MM.1S (cell line): ENCODE data around the gene ERBIN.
A peak's percentile ranks its signal among the peaks of the same experiment; 100 is the strongest.

Experiments
- DNase-seq: peaks from one replicate; pipeline ENCODE4 v3.0.0-alpha.2; 2015
- H2AFZ ChIP-seq: fragments of 300-600 bp; sonication (generic); 2 replicates; pipeline ENCODE4 v1.6.0; 2016; ENCODE audit warnings: antibody characterized with exemption, low read length
- H3F3A ChIP-seq: fragments of 300-600 bp; sonication (generic); 2 replicates; pipeline ENCODE4 v1.6.1; 2016; ENCODE audit warnings: mild to moderate bottlenecking, antibody characterized with exemption, low read length, moderate library complexity, mixed read lengths; ENCODE audit not compliant: insufficient read depth
- H3K27ac ChIP-seq: fragments of 300-600 bp; sonication (generic); 2 replicates; pipeline ENCODE4 v1.5.1; 2016; ENCODE audit warnings: mild to moderate bottlenecking, low read length
- H3K27me3 ChIP-seq: fragments of 300-600 bp; sonication (generic); replicated peaks from 2 replicates; pipeline ENCODE4 v1.6.0; 2016; ENCODE audit warnings: low read length; ENCODE audit not compliant: insufficient read depth
- H3K36me3 ChIP-seq: fragments of 300-600 bp; sonication (generic); replicated peaks from 2 replicates; pipeline ENCODE4 v1.6.1; 2016; ENCODE audit warnings: mild to moderate bottlenecking, low read length, mixed read lengths; ENCODE audit not compliant: insufficient read depth
- H3K4me1 ChIP-seq: fragments of 300-600 bp; sonication (generic); 2 replicates; pipeline ENCODE4 v1.6.1; 2016; ENCODE audit warnings: low read length, mixed read lengths
- H3K4me2 ChIP-seq: fragments of 300-600 bp; sonication (generic); 2 replicates; pipeline ENCODE4 v1.6.0; 2016; ENCODE audit warnings: low read depth, low read length
- H3K4me3 ChIP-seq: fragments of 300-600 bp; sonication (generic); 2 replicates; pipeline ENCODE4 v1.5.1; 2016; ENCODE audit warnings: low read length, mixed read lengths
- H3K79me2 ChIP-seq: fragments of 300-600 bp; sonication (generic); 2 replicates; pipeline ENCODE4 v1.6.1; 2016; ENCODE audit warnings: mixed run types, low read length, mixed read lengths
- H3K9ac ChIP-seq: fragments of 300-600 bp; sonication (generic); 2 replicates; pipeline ENCODE4 v1.6.1; 2016; ENCODE audit warnings: low read length, mixed read lengths
- H3K9me2 ChIP-seq: fragments of 300-600 bp; sonication (generic); replicated peaks from 2 replicates; pipeline ENCODE4 v1.6.1; 2016; ENCODE audit warnings: mild to moderate bottlenecking, low read length, mixed read lengths; ENCODE audit not compliant: insufficient read depth
- H3K9me3 ChIP-seq: fragments of 300-600 bp; sonication (generic); replicated peaks from 2 replicates; pipeline ENCODE4 v1.6.1; 2016; ENCODE audit warnings: mild to moderate bottlenecking, low read length, mixed read lengths; ENCODE audit not compliant: insufficient read depth
- H4K20me1 ChIP-seq: fragments of 300-600 bp; sonication (generic); 2 replicates; pipeline ENCODE4 v1.6.1; 2016; ENCODE audit warnings: mild to moderate bottlenecking, low read length, moderate library complexity, mixed read lengths; ENCODE audit not compliant: insufficient read depth
- EZH2 ChIP-seq: fragments of 300-600 bp; sonication (generic); optimal IDR thresholded peaks from 2 replicates; pipeline ENCODE3; 2017; ENCODE audit warnings: low read depth, mild to moderate bottlenecking, antibody characterized with exemption, low read length, mixed read lengths
- EZH2phosphoT487 ChIP-seq: fragments of 300-600 bp; sonication (generic); IDR thresholded peaks from 2 replicates; pipeline ENCODE4 v1.6.1; 2018; ENCODE audit warnings: antibody characterized with exemption, low read length
- TF ChIP-seq, protein P1 (sequence below): fragments of 300-600 bp; sonication (generic); IDR thresholded peaks from 2 replicates; pipeline ENCODE4 v1.5.1; 2016; ENCODE audit warnings: antibody characterized with exemption, low read length, mixed read lengths

The ERBIN gene

DNA sequence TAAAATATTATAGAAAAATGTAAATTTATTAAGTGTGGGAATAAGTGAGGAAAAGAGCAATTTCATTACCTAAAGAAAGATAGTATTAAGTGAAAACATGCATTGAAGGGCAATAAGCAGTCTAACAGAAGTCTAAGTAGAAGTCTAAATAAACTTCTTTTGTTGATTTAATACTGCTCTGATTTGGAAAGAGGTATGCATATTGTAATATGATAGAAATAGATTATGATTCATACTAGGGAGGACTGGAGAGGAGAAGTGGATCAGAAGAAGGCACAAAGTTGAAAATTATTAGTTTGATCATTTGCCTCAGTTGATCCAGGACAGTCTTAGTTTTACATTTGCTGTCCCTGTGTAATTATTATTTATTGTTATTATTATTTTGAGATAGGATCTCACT is 6.6 kb upstream of the ERBIN start:
- Histone ChIP-seq H3K27ac (no peak overlapping the region), H3K79me2 (no peaks in the 10 kb centered on the region), H3K9ac (no peak overlapping the region), H3K36me3 (no peaks in the 10 kb centered on the region), H3K4me2 (no peak overlapping the region), H3K27me3 (0 out of 2 replicates have a peak, but pooled peaks cover 6% of the 10 kb centered on the region), H3F3A (peaks cover 7% of the 10 kb centered on the region), H3K4me1 (peaks cover 9% of the 10 kb centered on the region; the same call in 1 of the 2 replicates), H3K4me3 (no peak overlapping the region), H2AFZ (no peak overlapping the region), H3K9me3 (no peaks in the 10 kb centered on the region), H3K9me2 (no peaks in the 10 kb centered on the region), H4K20me1 (no peaks in the 10 kb centered on the region)
- TF ChIP-seq EZH2phosphoT487 (no peak), EZH2 (no peak)
- TF ChIP-seq, protein P1, sequence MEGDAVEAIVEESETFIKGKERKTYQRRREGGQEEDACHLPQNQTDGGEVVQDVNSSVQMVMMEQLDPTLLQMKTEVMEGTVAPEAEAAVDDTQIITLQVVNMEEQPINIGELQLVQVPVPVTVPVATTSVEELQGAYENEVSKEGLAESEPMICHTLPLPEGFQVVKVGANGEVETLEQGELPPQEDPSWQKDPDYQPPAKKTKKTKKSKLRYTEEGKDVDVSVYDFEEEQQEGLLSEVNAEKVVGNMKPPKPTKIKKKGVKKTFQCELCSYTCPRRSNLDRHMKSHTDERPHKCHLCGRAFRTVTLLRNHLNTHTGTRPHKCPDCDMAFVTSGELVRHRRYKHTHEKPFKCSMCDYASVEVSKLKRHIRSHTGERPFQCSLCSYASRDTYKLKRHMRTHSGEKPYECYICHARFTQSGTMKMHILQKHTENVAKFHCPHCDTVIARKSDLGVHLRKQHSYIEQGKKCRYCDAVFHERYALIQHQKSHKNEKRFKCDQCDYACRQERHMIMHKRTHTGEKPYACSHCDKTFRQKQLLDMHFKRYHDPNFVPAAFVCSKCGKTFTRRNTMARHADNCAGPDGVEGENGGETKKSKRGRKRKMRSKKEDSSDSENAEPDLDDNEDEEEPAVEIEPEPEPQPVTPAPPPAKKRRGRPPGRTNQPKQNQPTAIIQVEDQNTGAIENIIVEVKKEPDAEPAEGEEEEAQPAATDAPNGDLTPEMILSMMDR: no peak
- no peak for DNase-seq

DNA sequence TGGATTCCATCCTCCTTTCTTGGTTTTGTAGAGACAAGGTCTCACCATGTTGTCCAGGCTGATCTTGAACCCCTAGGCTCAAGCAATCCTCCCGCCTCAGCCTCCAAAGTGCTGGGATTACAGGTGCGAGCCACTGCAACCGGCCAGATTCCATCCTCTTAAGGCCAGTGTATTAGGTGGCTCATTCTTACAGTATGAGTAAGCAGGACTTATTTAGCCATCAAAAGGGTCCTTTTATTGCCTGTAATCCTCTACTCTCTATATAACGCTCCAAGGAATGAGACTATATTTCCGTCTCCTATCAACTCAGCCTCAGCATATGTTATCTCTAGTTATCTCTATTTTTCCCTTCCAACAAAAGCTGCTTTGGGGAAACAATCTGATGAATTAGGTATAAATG is 3.0 kb upstream of the ERBIN start:
- TF ChIP-seq EZH2phosphoT487 (no peak), EZH2 (no peak)
- TF ChIP-seq, protein P1: no peak
- no peaks in the 10 kb centered on the region for H3K9me3 ChIP-seq
- 0 out of 2 replicates have a peak, but pooled peaks cover 6% of the 10 kb centered on the region for H3K27me3 ChIP-seq
- H2AFZ ChIP-seq: no peak overlapping the region
- H4K20me1 ChIP-seq: no peaks in the 10 kb centered on the region
- H3K27ac ChIP-seq: no peak overlapping the region
- no peak overlapping the region for H3K4me3 ChIP-seq
- no peak for DNase-seq
- H3K9ac ChIP-seq: no peak overlapping the region
- no peaks in the 10 kb centered on the region for H3K36me3 ChIP-seq
- H3F3A ChIP-seq: peaks cover 27% of the 10 kb centered on the region
- no peaks in the 10 kb centered on the region for H3K9me2 ChIP-seq
- peaks cover 9% of the 10 kb centered on the region; the same call in 1 of the 2 replicates for H3K4me1 ChIP-seq
- H3K79me2 ChIP-seq: peaks cover 21% of the 10 kb centered on the region
- H3K4me2 ChIP-seq: no peak overlapping the region

DNA sequence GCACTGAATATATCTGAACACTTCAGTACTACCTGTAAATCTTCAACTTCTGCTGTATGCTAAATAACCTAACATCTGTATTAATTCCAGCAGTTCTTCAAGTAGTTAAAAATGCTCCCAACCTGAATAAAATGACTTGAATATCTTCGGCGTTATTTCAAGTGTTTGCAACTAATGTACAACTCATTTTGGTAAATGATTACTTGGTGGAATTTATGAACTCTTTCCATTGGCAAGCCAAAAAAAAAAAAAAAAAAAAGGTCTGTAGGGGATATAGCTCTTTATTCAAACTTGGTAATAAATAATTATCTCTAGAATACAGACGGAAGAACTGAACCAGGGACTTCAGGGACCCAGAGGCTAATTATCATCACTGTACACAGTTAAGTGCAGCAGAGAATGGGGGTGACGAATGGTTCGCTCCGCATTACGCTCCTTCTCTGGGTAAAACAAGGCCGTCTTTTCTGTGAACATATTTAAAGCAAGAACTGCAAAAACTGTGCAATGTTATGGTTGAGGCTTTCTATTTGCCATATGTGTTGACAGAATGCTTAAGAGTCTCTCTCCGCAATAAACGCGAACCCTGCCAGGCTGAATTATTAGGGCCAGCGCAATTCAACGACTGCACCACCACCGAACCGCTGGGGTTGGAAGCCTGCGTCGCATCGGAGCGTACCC is 1.9 kb upstream of the ERBIN start:
- Histone ChIP-seq H3K4me3 (peak overlapping the region; percentile 80), H3K36me3 (no peaks in the 10 kb centered on the region), H2AFZ (peak overlapping the region; percentile 89), H3K27ac (peak overlapping the region; percentile 89; the same call in 1 of the 2 replicates), H3K9me2 (no peaks in the 10 kb centered on the region), H3K79me2 (peaks cover 32% of the 10 kb centered on the region), H3K4me1 (peaks cover 12% of the 10 kb centered on the region), H3K27me3 (0 out of 2 replicates have a peak, but pooled peaks cover 6% of the 10 kb centered on the region), H3K4me2 (peak overlapping the region; percentile 89), H3K9ac (peak overlapping the region; percentile 81), H3K9me3 (no peaks in the 10 kb centered on the region), H4K20me1 (no peaks in the 10 kb centered on the region), H3F3A (peaks cover 27% of the 10 kb centered on the region)
- no peak for TF ChIP-seq EZH2
- TF ChIP-seq EZH2phosphoT487: no peak
- no peak for DNase-seq

DNA sequence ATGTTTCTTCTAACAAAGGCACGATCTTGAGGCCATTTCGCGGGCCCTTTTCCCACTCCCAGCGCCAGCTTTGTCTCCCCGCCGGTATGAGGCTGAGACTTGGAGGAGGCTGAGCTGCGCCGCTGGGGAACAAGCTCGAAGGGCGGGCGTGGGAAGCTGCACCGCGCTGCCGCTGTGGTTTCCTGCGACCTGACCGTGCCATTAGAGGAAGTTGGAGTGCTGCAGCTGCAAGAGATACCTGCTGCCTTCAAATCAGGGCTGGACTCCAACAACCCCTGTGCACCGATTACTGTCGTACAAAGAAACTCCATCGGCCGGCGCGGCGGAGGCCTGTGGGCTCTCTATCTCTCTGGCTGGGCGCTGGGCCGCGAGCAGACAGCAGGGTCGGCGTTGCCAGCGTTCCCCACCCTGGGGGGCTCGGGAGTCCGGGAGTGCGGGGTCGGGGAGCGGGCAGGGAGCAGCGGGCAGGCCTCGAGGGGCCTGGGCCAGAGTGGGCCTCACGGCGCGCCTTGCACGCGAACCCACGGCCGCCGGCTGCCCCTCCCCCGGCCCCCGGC is 1.3 kb upstream of the ERBIN start:
- TF ChIP-seq EZH2 (no peak), EZH2phosphoT487 (no peak)
- TF ChIP-seq, protein P1: no peak
- Histone ChIP-seq H3F3A (peaks cover 27% of the 10 kb centered on the region), H3K9me3 (no peaks in the 10 kb centered on the region), H3K79me2 (peaks cover 39% of the 10 kb centered on the region), H4K20me1 (no peaks in the 10 kb centered on the region), H2AFZ (peak overlapping the region; percentile 89), H3K4me3 (peak overlapping the region; percentile 80), H3K36me3 (no peaks in the 10 kb centered on the region), H3K27me3 (0 out of 2 replicates have a peak, but pooled peaks cover 6% of the 10 kb centered on the region), H3K9ac (peak overlapping the region; percentile 81), H3K4me1 (peaks cover 12% of the 10 kb centered on the region), H3K4me2 (peak overlapping the region; percentile 89), H3K27ac (peak overlapping the region; percentile 89), H3K9me2 (no peaks in the 10 kb centered on the region)
- peak; percentile 81 for DNase-seq
